AG10803 (cell line): Measurements from ENCODE around the gene DENND5B.

ENCODE experiments used
- DNase-seq: peaks from one replicate; pipeline ENCODE4 v3.0.0; 2010; ENCODE audit warnings: low read depth
- H3K4me3 ChIP-seq: 2 replicates; pipeline ENCODE4 v1.5.1; 2011; ENCODE audit warnings: mild to moderate bottlenecking, low read length, control low read depth
- TF ChIP-seq, protein P1 (sequence below): conservative IDR thresholded peaks from 2 replicates; pipeline ENCODE4 v1.5.1; 2011; ENCODE audit warnings: mild to moderate bottlenecking, low read length, control low read depth, inconsistent platforms

Gene DENND5B

DNA sequence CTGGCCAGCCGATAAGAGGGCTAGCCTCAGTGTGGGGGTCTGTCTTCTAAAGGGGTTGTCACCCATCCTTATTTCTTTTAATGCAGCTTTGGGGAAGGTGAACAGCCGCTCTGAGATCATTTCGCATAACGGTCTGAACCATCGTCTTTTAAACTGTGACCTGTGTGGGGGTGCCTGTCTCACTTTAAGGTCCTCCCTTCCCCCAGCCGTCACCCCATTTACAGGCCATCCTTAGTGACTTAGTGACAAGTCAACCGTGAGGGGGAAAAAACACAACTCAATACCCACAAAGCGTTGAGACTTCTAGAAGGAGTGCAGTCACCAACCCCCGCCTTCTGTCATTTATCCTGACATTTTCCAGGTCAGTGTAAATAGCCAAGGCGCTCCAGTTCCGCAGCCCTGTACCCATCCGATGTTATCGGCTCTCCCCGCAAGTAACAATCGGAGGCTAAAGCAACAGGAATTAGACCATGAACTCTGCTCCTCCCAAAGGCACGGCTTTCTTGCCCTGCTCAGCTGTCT, 505 bp upstream of the DENND5B start:
- DNase-seq = peak; percentile 25
- TF ChIP-seq, protein P1, sequence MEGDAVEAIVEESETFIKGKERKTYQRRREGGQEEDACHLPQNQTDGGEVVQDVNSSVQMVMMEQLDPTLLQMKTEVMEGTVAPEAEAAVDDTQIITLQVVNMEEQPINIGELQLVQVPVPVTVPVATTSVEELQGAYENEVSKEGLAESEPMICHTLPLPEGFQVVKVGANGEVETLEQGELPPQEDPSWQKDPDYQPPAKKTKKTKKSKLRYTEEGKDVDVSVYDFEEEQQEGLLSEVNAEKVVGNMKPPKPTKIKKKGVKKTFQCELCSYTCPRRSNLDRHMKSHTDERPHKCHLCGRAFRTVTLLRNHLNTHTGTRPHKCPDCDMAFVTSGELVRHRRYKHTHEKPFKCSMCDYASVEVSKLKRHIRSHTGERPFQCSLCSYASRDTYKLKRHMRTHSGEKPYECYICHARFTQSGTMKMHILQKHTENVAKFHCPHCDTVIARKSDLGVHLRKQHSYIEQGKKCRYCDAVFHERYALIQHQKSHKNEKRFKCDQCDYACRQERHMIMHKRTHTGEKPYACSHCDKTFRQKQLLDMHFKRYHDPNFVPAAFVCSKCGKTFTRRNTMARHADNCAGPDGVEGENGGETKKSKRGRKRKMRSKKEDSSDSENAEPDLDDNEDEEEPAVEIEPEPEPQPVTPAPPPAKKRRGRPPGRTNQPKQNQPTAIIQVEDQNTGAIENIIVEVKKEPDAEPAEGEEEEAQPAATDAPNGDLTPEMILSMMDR = no peak
- peak overlapping the region; percentile 87 for H3K4me3 ChIP-seq

GRCh38 chr12:31589904-31590641, 863 bp downstream of the DENND5B start:
- peak overlapping the region; percentile 87 for H3K4me3 ChIP-seq
- TF ChIP-seq, protein P1 = no peak
- peak; percentile 61 for DNase-seq

- TF ChIP-seq, protein P1 = no peak
- H3K4me3 ChIP-seq = peak overlapping the region; percentile 87
- no peak for DNase-seq
These were observed 1.4 kb downstream of the DENND5B start for GRCh38 chr12:31589598-31589903.

GRCh38 chr12:31588976-31589375, 2.0 kb downstream of the DENND5B start:
- peak; percentile 6 for DNase-seq
- TF ChIP-seq, protein P1 = no peak
- H3K4me3 ChIP-seq = peak overlapping the region; percentile 87

DNA sequence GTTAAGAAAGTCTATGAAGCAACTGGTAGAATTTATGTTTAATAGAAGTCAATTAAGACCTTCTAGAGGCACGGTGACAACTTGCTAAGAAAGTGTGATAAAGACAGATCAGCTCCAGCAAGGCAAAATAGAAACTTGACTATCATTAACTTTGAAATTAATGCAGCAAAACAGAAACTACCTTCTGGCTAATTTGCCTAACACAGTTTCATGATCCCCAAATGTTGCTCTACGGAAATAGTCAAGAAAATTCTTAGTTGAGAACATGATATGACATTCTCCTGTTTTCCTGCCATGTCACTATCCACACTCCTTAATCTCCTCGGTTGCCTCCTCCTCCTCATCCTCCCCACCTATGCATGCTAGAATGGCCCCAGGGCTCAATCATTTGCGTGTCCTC, 4.2 kb downstream of the DENND5B start:
- DNase-seq = no peak
- TF ChIP-seq, protein P1 = no peak
- H3K4me3 ChIP-seq = no peak overlapping the region

- TF ChIP-seq, protein P1 = no peak
- H3K4me3 ChIP-seq = no peak overlapping the region
- no peak for DNase-seq
These were observed 5.0 kb downstream of the DENND5B start for GRCh38 chr12:31585895-31586294.

DNA sequence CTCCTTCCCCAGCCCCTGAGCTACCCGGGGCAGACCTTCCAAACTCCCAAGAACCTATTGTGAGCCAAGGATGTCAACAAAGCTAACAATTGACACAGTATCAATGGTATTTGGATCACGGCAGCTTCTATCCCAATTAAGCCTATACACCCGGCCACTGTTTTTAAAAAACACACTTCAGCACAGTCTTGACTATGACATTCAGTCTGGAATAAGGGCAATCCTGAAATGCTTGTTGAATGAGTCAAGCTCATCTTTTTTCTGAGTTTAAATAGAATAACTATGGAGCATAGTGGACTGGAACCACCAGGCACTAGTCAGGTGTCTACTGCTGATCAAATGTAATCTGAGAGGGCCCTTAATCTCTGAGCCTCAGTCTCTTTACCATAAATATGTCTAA, 5.7 kb downstream of the DENND5B start:
- TF ChIP-seq, protein P1 = no peak
- no peak overlapping the region for H3K4me3 ChIP-seq
- DNase-seq = peak; percentile 73
